D721Med (cell line): ENCODE measurements around the gene IPO5.

Experiments
- DNase-seq: peaks from one replicate; pipeline ENCODE4 v3.0.0; 2011; ENCODE audit warnings: low spot score; ENCODE audit not compliant: insufficient read length
- FAIRE-seq: peaks from 2 replicates; lab custom pipeline; 2011; peaks lifted over from hg19 to GRCh38; lab: Jason Lieb, UNC
- TF ChIP-seq, protein P1 (sequence below): IDR thresholded peaks from 2 replicates; pipeline ENCODE4 v1.5.1; 2012; ENCODE audit warnings: mild to moderate bottlenecking, control low read depth; ENCODE audit not compliant: insufficient read depth; ENCODE audit errors: missing control alignments

The IPO5 gene

DNA sequence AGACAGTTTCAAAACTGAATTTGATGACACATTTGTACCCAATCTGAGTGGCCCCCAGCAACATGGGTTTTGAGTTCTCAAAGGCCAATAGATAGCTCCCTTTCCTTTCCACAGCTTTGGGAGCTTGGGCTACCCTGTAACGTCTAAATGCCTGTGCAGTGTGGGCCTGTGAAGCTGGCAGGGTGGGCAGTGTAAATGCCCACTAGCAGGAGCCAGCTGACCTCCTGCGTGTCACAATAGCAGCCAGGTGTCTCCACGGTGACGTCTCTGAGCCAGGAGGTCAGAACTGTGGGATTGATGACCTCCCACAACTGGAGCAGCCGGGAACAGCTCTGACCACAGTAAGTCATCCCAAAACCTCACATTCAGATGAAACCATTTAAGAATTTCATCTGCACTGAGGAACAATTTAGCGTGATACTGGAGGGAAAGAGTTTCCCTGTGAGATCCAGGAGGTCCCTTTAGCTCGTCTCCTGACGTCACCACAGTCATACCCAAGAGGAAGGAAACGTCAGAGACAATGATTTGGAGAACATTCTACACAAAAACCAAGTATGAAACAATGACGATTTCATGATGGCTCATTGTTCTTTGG lies at the start of gene IPO5:
Gene IPO5, plus strand, starts transcription at position 300 of the 595 bp plus-strand sequence. CDS start 23,022 bp downstream, outside the sequence.
- no peak for DNase-seq
- TF ChIP-seq, protein P1, sequence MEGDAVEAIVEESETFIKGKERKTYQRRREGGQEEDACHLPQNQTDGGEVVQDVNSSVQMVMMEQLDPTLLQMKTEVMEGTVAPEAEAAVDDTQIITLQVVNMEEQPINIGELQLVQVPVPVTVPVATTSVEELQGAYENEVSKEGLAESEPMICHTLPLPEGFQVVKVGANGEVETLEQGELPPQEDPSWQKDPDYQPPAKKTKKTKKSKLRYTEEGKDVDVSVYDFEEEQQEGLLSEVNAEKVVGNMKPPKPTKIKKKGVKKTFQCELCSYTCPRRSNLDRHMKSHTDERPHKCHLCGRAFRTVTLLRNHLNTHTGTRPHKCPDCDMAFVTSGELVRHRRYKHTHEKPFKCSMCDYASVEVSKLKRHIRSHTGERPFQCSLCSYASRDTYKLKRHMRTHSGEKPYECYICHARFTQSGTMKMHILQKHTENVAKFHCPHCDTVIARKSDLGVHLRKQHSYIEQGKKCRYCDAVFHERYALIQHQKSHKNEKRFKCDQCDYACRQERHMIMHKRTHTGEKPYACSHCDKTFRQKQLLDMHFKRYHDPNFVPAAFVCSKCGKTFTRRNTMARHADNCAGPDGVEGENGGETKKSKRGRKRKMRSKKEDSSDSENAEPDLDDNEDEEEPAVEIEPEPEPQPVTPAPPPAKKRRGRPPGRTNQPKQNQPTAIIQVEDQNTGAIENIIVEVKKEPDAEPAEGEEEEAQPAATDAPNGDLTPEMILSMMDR, result no peak
- FAIRE-seq, result no peak

DNA sequence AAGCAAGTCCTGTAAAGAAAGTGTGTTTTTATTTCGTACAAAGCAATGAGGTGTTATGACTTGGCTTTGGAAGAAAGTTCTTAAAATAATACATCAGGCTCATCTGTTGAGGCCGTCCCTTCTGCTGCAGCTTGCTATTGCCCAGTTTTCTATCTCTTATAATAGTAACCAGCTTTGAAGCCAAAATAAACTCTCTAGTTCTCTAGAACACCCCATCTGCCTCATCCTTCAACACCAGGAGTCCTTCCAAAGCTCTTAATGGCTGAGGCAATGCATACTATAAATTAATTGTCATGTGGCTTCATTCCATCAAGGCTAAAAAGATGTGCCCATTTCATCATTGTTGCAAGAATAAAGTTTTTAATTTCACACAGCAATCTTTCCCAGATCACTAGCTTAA lies 49.4 kb upstream of the IPO5 start:
- DNase-seq (no peak), FAIRE-seq (no peak)
- TF ChIP-seq, protein P1, result no peak

- no peak for DNase-seq
- TF ChIP-seq, protein P1, result no peak
- FAIRE-seq, result no peak
Measured at GRCh38 chr13:97905517-97905916, 48.0 kb upstream of the IPO5 start.

DNA sequence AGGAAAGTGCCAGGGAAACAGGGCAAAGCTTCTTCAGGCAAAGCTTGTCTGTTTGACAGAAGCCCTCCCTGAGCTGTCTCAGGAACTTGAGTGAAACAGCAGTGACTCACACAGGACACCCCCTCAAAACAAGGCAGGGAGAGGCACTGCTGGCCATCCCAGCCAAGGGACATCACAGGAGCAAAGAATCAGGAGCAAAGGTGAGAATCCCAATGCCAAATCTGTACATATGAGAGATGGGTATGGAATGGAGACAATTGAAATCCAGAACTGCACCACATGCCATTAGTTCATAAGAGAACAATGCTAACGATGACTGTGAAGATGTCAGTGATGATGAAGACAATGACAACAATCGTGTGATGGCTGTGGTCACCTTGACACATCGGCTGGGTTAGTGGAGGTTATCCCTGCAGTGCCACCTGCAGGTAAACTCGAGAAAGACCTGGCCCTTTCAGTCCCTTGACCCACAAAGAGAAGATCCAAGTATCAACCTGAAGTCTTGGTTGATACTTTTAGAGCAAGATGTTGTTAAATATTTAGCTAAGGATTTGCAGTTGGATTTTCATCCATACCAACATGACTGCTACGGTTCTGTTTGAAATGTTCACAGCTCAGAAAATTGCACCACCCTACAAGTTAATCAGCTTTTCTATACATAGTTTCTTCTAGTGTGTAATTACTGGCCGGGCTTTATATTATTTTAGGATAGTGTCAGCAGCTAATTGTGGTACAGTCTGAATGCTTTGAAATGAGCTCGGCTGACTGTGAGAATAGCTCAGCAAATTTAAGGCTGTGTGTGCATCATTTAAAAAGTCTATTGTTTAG lies 42.0 kb upstream of the IPO5 start:
- DNase-seq (no peak), FAIRE-seq (no peak)
- TF ChIP-seq, protein P1, result peak; percentile 35

DNA sequence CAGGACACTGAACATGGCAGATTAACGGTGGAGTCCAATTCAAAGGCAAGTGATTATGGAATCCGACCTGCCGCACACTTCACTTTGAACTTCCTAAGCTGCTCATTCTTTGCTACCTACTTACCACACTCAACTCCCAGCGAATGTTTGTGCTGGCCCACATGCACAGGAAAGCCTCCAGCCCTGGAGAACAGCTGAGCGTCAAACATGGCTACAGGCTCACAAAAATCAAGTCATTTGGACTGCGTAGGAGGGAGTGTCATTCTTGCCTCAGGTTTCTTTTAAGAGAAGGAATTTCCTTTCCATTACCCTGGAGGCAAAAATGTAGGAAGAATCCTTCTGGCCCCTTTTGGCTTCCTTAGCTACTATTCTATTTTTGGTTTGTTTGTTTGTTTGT lies 41.3 kb upstream of the IPO5 start:
- no peak for DNase-seq
- TF ChIP-seq, protein P1, result no peak
- FAIRE-seq, result no peak

DNA sequence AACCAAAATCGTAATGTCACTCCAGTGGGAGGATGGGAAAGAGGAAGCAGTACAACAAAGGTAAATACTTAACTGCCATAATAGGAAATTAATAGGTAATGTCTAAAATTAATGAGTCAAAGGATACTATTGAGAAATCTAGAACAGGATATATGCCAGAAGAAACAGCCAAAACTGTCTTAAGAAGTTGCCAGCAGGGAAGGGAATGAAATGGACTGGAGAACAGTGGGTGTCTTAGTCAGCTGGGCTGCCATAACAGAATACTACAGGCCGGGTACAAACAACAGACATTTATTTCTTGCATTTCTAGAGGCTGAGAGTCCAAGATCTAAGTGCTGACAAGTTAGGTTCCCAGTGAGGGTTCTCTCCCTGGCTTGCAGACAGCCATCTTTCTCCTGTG lies 40.3 kb upstream of the IPO5 start:
- TF ChIP-seq, protein P1, result no peak
- no peak for FAIRE-seq
- no peak for DNase-seq

- TF ChIP-seq, protein P1, result no peak
- no peak for DNase-seq
- FAIRE-seq, result no peak
Measured at GRCh38 chr13:97914540-97914939, 38.9 kb upstream of the IPO5 start.
